SU-DHL-6 (cell line): ENCODE results near the gene EXOC4.

Experiments used
- H2AFZ ChIP-seq: fragments of 200-600 bp; sonication (generic); 2 replicates; pipeline ENCODE4 v1.6.1; 2014; ENCODE audit warnings: low read depth, mild to moderate bottlenecking, moderate library complexity, mixed read lengths, antibody characterized with exemption, low read length; ENCODE audit not compliant: severe bottlenecking
- H3F3A ChIP-seq: fragments of 200-600 bp; shearing (Covaris generic); 2 replicates; pipeline ENCODE4 v1.6.0; 2016; ENCODE audit warnings: antibody characterized with exemption, mild to moderate bottlenecking; ENCODE audit not compliant: insufficient read depth
- H3K27ac ChIP-seq: fragments of 200-600 bp; sonication (generic); 2 replicates; pipeline ENCODE4 v1.5.1; 2016; ENCODE audit warnings: low read depth, mild to moderate bottlenecking, low read length, moderate library complexity, mixed read lengths
- H3K27me3 ChIP-seq: fragments of 200-600 bp; sonication (generic), shearing (Covaris generic); 2 replicates; pipeline ENCODE4 v1.6.0; 2014; ENCODE audit warnings: mild to moderate bottlenecking, low read length
- H3K36me3 ChIP-seq: fragments of 200-600 bp; sonication (generic); 2 replicates; pipeline ENCODE4 v1.6.1; 2014; ENCODE audit warnings: mild to moderate bottlenecking, low read length, mixed read lengths
- H3K4me2 ChIP-seq: fragments of 300-600, 200-600 bp; shearing (Covaris generic), sonication (generic); 2 replicates; pipeline ENCODE4 v1.6.0; 2014; ENCODE audit warnings: low read length, low read depth, mild to moderate bottlenecking; ENCODE audit not compliant: poor library complexity, severe bottlenecking
- H3K4me3 ChIP-seq: fragments of 200-600 bp; sonication (generic); 2 replicates; pipeline ENCODE4 v1.5.1; 2014; ENCODE audit warnings: antibody characterized with exemption, low read length, mild to moderate bottlenecking, mixed read lengths; ENCODE audit not compliant: insufficient read depth, poor library complexity, severe bottlenecking
- H3K79me2 ChIP-seq: fragments of 200-600 bp; sonication (generic); 2 replicates; pipeline ENCODE4 v1.6.1; 2014; ENCODE audit warnings: mild to moderate bottlenecking, low read length, moderate library complexity; ENCODE audit not compliant: insufficient read depth
- H3K9ac ChIP-seq: fragments of 200-600 bp; sonication (generic); 2 replicates; pipeline ENCODE4 v1.7.0; 2014; ENCODE audit warnings: mild to moderate bottlenecking, low read length
- H3K9me2 ChIP-seq: fragments of 200-600 bp; sonication (generic); replicated peaks from 2 replicates; pipeline ENCODE4 v1.6.1; 2014; ENCODE audit warnings: low read length; ENCODE audit not compliant: insufficient read depth
- H3K9me3 ChIP-seq: fragments of 200-600 bp; sonication (generic); 2 replicates; pipeline ENCODE4 v1.6.1; 2014; ENCODE audit warnings: low read length, mixed read lengths; ENCODE audit not compliant: insufficient read depth
- H4K20me1 ChIP-seq: fragments of 200-600 bp; sonication (generic); 2 replicates; pipeline ENCODE4 v1.6.1; 2014; ENCODE audit warnings: low read depth, mild to moderate bottlenecking, antibody characterized with exemption, low read length, moderate library complexity, mixed read lengths
- CTCF ChIP-seq: fragments of 200-600 bp; sonication (generic); IDR thresholded peaks from one replicate; pipeline ENCODE4 v1.5.1; 2017; ENCODE audit warnings: antibody characterized with exemption, mild to moderate bottlenecking, low read length, moderate library complexity; ENCODE audit not compliant: insufficient read depth, poor library complexity, severe bottlenecking
- EZH2phosphoT487 ChIP-seq: fragments of 200-600 bp; sonication (generic), shearing (Covaris generic); conservative IDR thresholded peaks from 2 replicates; pipeline ENCODE4 v1.6.1; 2018; ENCODE audit warnings: mild to moderate bottlenecking, antibody characterized with exemption, low read length, moderate library complexity, mixed read lengths

Gene EXOC4

GRCh38 chr7:133858311-133858710 lies 605.4 kb downstream of the EXOC4 start:
- Histone ChIP-seq H3K9me2 (no peaks in the 10 kb centered on the region), H4K20me1 (no peaks in the 10 kb centered on the region), H3F3A (no peaks in the 10 kb centered on the region), H3K9me3 (no peaks in the 10 kb centered on the region), H3K27ac (no peak overlapping the region), H3K4me2 (no peak overlapping the region), H3K9ac (no peak overlapping the region), H3K27me3 (no peaks in the 10 kb centered on the region), H2AFZ (no peak overlapping the region), H3K4me3 (no peak overlapping the region), H3K79me2 (no peaks in the 10 kb centered on the region), H3K36me3 (no peaks in the 10 kb centered on the region)
- no peak for TF ChIP-seq EZH2phosphoT487
- no peak for TF ChIP-seq CTCF

GRCh38 chr7:133859231-133859630 lies 606.4 kb downstream of the EXOC4 start:
- Histone ChIP-seq H3K9ac (no peak overlapping the region), H3K4me2 (no peak overlapping the region), H2AFZ (no peak overlapping the region), H3K79me2 (no peaks in the 10 kb centered on the region), H3K27me3 (no peaks in the 10 kb centered on the region), H3K9me2 (no peaks in the 10 kb centered on the region), H3K27ac (no peak overlapping the region), H4K20me1 (no peaks in the 10 kb centered on the region), H3K36me3 (no peaks in the 10 kb centered on the region), H3K4me3 (no peak overlapping the region), H3F3A (no peaks in the 10 kb centered on the region), H3K9me3 (no peaks in the 10 kb centered on the region)
- no peak for TF ChIP-seq CTCF
- TF ChIP-seq EZH2phosphoT487 = no peak

GRCh38 chr7:133859871-133860450 lies 607.1 kb downstream of the EXOC4 start:
- no peaks in the 10 kb centered on the region for H4K20me1 ChIP-seq
- no peak overlapping the region for H3K4me2 ChIP-seq

More at GRCh38 chr7:133859871-133860450, 607.1 kb downstream of the EXOC4 start:
- Histone ChIP-seq H2AFZ (no peak overlapping the region), H3K9me2 (no peaks in the 10 kb centered on the region), H3F3A (no peaks in the 10 kb centered on the region), H3K9me3 (no peaks in the 10 kb centered on the region), H3K79me2 (no peaks in the 10 kb centered on the region), H3K27ac (no peak overlapping the region), H3K9ac (no peak overlapping the region), H3K27me3 (no peaks in the 10 kb centered on the region), H3K4me3 (no peak overlapping the region), H3K36me3 (no peaks in the 10 kb centered on the region)
- TF ChIP-seq CTCF (no peak), EZH2phosphoT487 (no peak)
